A549 treated with ZK216348 at 1 μM for 4 hours (cell line): ENCODE results near the gene RPS4Y1. TPM values are rescaled to one million over a fixed set of nuclear protein-coding genes. Genes with fewer than 3 reads are reported as not detected.

Source experiments
- total RNA-seq: library from RNA; stranded (reverse); fragments of 200-300 nt; extraction: Qiagen RNA extraction; gene quantifications from 5 replicates; pipeline ENCODE4 v1.2.3, GENCODE V29; 2022; ENCODE audit warnings: low read depth

RPS4Y1 gene
- total RNA-seq, result 274 to 302 TPM (median 295 TPM) in 5 replicates

GRCh38 chrY:2841471-2841893, at the start of gene RPS4Y1:
Gene RPS4Y1, plus strand, starts transcription at chrY:2841602. Its CDS starts 23 bp downstream, at chrY:2841625.

Other genes with a start within 250 kb of the RPS4Y1 start
- gene SRY, start 53.9 kb upstream of the RPS4Y1 start, total RNA-seq, result not detected in 5 replicates
- gene ZFY, start 93.8 kb downstream of the RPS4Y1 start, total RNA-seq, result 2.5 to 5.5 TPM (median 4.8 TPM) in 5 replicates